Measurements from ENCODE around the gene XPA.

The XPA gene

DNA sequence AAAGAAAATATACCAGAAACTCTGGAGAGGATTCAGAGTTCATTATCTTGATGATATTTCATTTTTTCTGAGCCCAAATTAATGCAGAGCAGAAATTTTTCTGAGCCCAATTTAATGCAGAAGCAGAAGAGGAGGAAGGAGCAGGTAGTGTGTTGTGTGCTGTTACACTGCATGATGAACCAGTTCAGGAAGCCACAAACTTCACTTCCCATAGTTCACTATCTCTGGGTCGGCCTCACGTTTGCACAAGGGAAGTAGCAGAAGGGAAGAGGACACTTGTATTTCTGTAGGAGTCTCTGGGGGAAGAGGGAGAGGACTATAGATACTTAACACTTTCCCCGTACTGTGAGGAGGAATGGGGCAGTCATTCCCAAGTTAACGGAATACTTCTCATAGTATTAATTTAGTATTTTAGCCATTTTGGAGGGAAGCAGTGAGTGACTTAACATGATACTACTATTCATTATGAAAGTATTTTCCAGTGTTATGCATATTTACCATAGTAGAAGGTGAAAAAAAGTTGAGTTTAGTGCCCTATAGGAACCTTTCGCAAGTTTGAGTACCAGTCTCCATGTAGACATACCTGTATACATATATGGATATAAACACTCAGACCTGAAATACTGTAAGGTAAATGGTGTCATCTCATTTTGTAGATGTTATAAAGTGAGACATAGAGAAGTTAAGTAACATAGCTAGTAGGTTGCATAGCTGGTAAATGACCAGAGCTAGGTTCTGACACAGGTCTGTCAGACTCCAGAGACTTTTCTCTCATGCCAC is 30.0 kb downstream of the XPA start:
- Histone ChIP-seq H3K36me3 (replicated peaks; ENCODE audit: insufficient read depth, low read length) (peaks cover 26% of the 10 kb centered on the region), H2AFZ (ENCODE audit: low read length) (no peak overlapping the region), H3K27ac (ENCODE audit: low read length) (no peak overlapping the region), H3K27me3 (replicated peaks; ENCODE audit: insufficient read depth, low read length) (no peaks in the 10 kb centered on the region), H4K20me1 (ENCODE audit: insufficient read depth, low read length) (no peaks in the 10 kb centered on the region), H3F3A (ENCODE audit: insufficient read depth, low read length) (no peaks in the 10 kb centered on the region), H3K9ac (ENCODE audit: low read length) (no peak overlapping the region), H3K4me1 (ENCODE audit: low read length) (no peaks in the 10 kb centered on the region), H3K4me3 (ENCODE audit: low read length) (no peak overlapping the region), H3K9me3 (replicated peaks; ENCODE audit: insufficient read depth, low read length) (no peaks in the 10 kb centered on the region), H3K79me2 (ENCODE audit: low read length) (peaks cover 5% of the 10 kb centered on the region; the same call in 1 of the 2 replicates), H3K4me2 (ENCODE audit: low read depth, low read length) (no peak overlapping the region), H3K9me2 (replicated peaks; ENCODE audit: insufficient read depth, low read length) (no peaks in the 10 kb centered on the region)
- no peak for TF ChIP-seq EZH2phosphoT487 (IDR thresholded peaks at IDR 0.05; ENCODE audit: low read length)
- TF ChIP-seq EZH2 (optimal IDR thresholded peaks at IDR 0.05; ENCODE audit: low read depth, low read length): no peak
- TF ChIP-seq CTCF (IDR thresholded peaks at IDR 0.05; ENCODE audit: low read length): no peak
- DNase-seq: no peak

DNA sequence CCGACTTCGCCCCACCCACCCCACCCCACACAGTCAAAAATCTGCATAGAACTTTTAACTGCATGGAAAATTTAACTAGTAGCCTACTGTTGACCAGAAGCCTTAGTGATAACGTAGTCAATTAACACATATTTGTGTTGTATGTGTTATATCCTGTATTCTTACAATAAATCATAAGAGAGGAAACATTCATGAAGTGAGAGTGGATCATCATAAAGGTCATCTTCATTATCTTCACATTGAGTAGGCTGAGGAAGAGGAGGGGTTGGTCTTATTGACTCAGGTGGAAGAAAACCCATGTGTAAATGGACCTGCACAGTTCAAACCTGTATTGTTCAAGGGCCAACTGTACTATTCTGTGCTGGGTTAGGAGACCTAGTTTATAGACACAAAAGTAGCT is 31.4 kb downstream of the XPA start:
- H3K4me1 ChIP-seq (ENCODE audit: low read length): no peaks in the 10 kb centered on the region
- H4K20me1 ChIP-seq (ENCODE audit: insufficient read depth, low read length): no peaks in the 10 kb centered on the region
- H3K9ac ChIP-seq (ENCODE audit: low read length): no peak overlapping the region
- no peak overlapping the region for H3K4me2 ChIP-seq (ENCODE audit: low read depth, low read length)
- no peaks in the 10 kb centered on the region for H3K9me2 ChIP-seq (replicated peaks; ENCODE audit: insufficient read depth, low read length)
- DNase-seq: no peak
- no peaks in the 10 kb centered on the region for H3K27me3 ChIP-seq (replicated peaks; ENCODE audit: insufficient read depth, low read length)
- no peak overlapping the region for H3K27ac ChIP-seq (ENCODE audit: low read length)
- H3K79me2 ChIP-seq (ENCODE audit: low read length): peaks cover 5% of the 10 kb centered on the region; the same call in 1 of the 2 replicates
- H3K4me3 ChIP-seq (ENCODE audit: low read length): no peak overlapping the region
- H3K9me3 ChIP-seq (replicated peaks; ENCODE audit: insufficient read depth, low read length): no peaks in the 10 kb centered on the region
- H2AFZ ChIP-seq (ENCODE audit: low read length): no peak overlapping the region
- H3F3A ChIP-seq (ENCODE audit: insufficient read depth, low read length): no peaks in the 10 kb centered on the region
- H3K36me3 ChIP-seq (replicated peaks; ENCODE audit: insufficient read depth, low read length): peaks cover 30% of the 10 kb centered on the region
- TF ChIP-seq CTCF (IDR thresholded peaks at IDR 0.05; ENCODE audit: low read length): no peak
- TF ChIP-seq EZH2phosphoT487 (IDR thresholded peaks at IDR 0.05; ENCODE audit: low read length): no peak
- no peak for TF ChIP-seq EZH2 (optimal IDR thresholded peaks at IDR 0.05; ENCODE audit: low read depth, low read length)

- peaks cover 22% of the 10 kb centered on the region for H3K36me3 ChIP-seq (replicated peaks; ENCODE audit: insufficient read depth, low read length)
- H2AFZ ChIP-seq (ENCODE audit: low read length): no peak overlapping the region
- TF ChIP-seq EZH2 (optimal IDR thresholded peaks at IDR 0.05; ENCODE audit: low read depth, low read length) (no peak), CTCF (IDR thresholded peaks at IDR 0.05; ENCODE audit: low read length) (no peak), EZH2phosphoT487 (IDR thresholded peaks at IDR 0.05; ENCODE audit: low read length) (no peak)
- H3F3A ChIP-seq (ENCODE audit: insufficient read depth, low read length): no peaks in the 10 kb centered on the region
- H3K9me2 ChIP-seq (replicated peaks; ENCODE audit: insufficient read depth, low read length): no peaks in the 10 kb centered on the region
- H3K4me3 ChIP-seq (ENCODE audit: low read length): no peak overlapping the region
- H3K9ac ChIP-seq (ENCODE audit: low read length): no peak overlapping the region
- H3K27ac ChIP-seq (ENCODE audit: low read length): no peak overlapping the region
- H4K20me1 ChIP-seq (ENCODE audit: insufficient read depth, low read length): no peaks in the 10 kb centered on the region
- H3K4me1 ChIP-seq (ENCODE audit: low read length): no peaks in the 10 kb centered on the region
- no peak overlapping the region for H3K4me2 ChIP-seq (ENCODE audit: low read depth, low read length)
- 0 out of 2 replicates have a peak, but pooled peaks cover 5% of the 10 kb centered on the region for H3K79me2 ChIP-seq (ENCODE audit: low read length)
- H3K9me3 ChIP-seq (replicated peaks; ENCODE audit: insufficient read depth, low read length): no peaks in the 10 kb centered on the region
- no peak for DNase-seq
- no peaks in the 10 kb centered on the region for H3K27me3 ChIP-seq (replicated peaks; ENCODE audit: insufficient read depth, low read length)
These were observed 36.3 kb downstream of the XPA start for GRCh38 chr9:97660847-97661246.
